SK-N-MC (cell line): ENCODE data around the gene SLC2A9.

Experiments used
- EZH2 ChIP-seq: fragments of 200-600 bp; sonication (generic); IDR thresholded peaks from one replicate; pipeline ENCODE4 v1.6.1; 2017; ENCODE audit warnings: antibody characterized with exemption
- FOXP2 ChIP-seq: optimal IDR thresholded peaks from 2 replicates; pipeline ENCODE3; 2011; ENCODE audit warnings: mild to moderate bottlenecking, moderate library complexity; ENCODE audit not compliant: insufficient read depth; ENCODE audit errors: extremely low read length, control extremely low read depth
- POLR2AphosphoS5 ChIP-seq: IDR thresholded peaks from 2 replicates; pipeline ENCODE4 v1.6.1; 2012; ENCODE audit warnings: mild to moderate bottlenecking, low read depth, low read length, borderline replicate concordance

DNA sequence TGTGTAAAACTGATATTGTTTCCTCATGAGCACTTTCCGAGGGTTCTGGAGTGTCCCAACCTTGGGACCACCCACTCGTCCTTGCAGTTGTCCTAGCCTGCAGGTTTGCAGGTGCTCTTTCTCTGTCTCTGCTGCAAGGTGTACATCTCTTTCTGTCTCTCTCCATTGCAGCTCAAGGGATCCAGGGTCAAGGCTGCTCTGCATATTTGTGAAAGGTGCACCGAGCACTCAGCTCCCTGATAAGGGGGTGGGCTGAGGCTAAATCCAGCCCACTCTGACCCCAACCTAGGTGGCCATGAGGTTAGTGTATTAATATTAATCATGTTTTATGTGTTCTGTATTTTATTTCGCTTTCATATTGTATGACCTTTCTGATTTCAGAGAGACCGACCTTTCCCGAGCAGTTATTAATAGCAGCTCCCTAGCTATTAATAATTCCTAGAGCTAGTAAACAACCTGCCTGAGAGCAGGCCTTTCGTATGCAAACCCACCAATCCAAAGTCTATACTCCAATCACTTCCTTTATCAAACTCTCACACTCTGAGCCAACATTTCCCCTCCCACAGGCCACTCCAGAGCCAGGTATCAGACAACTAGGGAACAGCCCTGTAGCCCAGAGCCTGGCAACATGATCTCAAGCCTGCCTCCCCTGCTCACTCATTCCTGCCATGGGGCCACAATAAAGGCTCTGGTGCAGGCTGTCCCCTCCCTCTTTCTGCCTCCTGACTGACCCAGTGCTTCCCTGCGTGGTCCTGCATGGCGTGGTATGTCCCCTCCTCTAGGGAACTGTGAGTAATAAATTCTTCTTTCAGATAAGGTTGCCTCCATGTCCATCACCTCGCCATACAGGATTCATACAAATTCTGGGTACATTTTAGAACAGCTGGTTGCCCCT lies 73.9 kb downstream of the SLC2A9 start:
- TF ChIP-seq POLR2AphosphoS5 (no peak), EZH2 (no peak), FOXP2 (no peak)
